ENCODE data around the gene GGT6. TPM values are rescaled to one million over a fixed set of nuclear protein-coding genes. Genes with fewer than 3 reads are reported as not detected.
"Not testable (repeated sequence)": the region's sequence is repeated elsewhere in the genome, so short reads cannot be mapped to it uniquely, and the experiment has no call there.

Gene GGT6
- total RNA-seq, 2 experiments from 2014 or later, result not detected

GRCh38 chr17:4580291-4580690 is 19.9 kb upstream of the GGT6 start:
- DNase-seq (no peak), ATAC-seq (ENCODE audit: poor library complexity) (no peak)
- peaks cover 0 to 5% of the 10 kb centered on the region in 2 experiments for H3K9me3 ChIP-seq (ENCODE audit: control insufficient read depth in 1 of 2, insufficient read depth in 1 of 2, low read length in 2 of 2)
- intact Hi-C loops (cut with DNase I, micrococcal nuclease), result no loop called here
- Mint-ChIP-seq H3K27ac (no peak overlapping the region), H3K27me3 (peaks cover 26% of the 10 kb centered on the region), H3K36me3 (ENCODE audit: low read depth) (no peaks in the 10 kb centered on the region), H3K4me3 (no peak overlapping the region), H3K9me3 (no peaks in the 10 kb centered on the region), H3K4me1 (ENCODE audit: low read depth) (peaks cover 4% of the 10 kb centered on the region)
- CTCF ChIA-PET, result no interaction called here
- no peaks in the 10 kb centered on the region for H3K36me3 ChIP-seq (ENCODE audit: insufficient read depth, low read length)
- peaks cover 10% of the 10 kb centered on the region for H3K4me1 ChIP-seq (ENCODE audit: insufficient read depth, low read length)
- H3K27ac ChIP-seq (ENCODE audit: low read depth in 1 of 2, low read length in 2 of 2), result no peak overlapping the region
- H3K27me3 ChIP-seq (ENCODE audit: control insufficient read depth in 1 of 2, insufficient read depth in 2 of 2, low read length in 2 of 2), result peaks cover 17 to 22% of the 10 kb centered on the region in 2 experiments
- H3K4me3 ChIP-seq (ENCODE audit: low read length), result no peak overlapping the region
- no peak for TF ChIP-seq CTCF (IDR thresholded peaks at IDR 0.05)
- POLR2A ChIA-PET, result no interaction called here

- Histone ChIP-seq H3K4me1 (ENCODE audit: insufficient read depth, low read length) (peaks cover 8% of the 10 kb centered on the region), H3K27ac (ENCODE audit: low read depth in 1 of 2, low read length in 2 of 2) (no peak overlapping the region), H3K4me3 (ENCODE audit: low read length) (no peak overlapping the region), H3K9me3 (ENCODE audit: control insufficient read depth in 1 of 2, insufficient read depth in 1 of 2, low read length in 2 of 2) (peaks cover 0 to 5% of the 10 kb centered on the region in 2 experiments), H3K36me3 (ENCODE audit: insufficient read depth, low read length) (no peaks in the 10 kb centered on the region), H3K27me3 (ENCODE audit: control insufficient read depth in 1 of 2, insufficient read depth in 2 of 2, low read length in 2 of 2) (peaks cover 12 to 18% of the 10 kb centered on the region in 2 experiments)
- DNase-seq, result no peak
- Mint-ChIP-seq H3K36me3 (ENCODE audit: low read depth) (no peaks in the 10 kb centered on the region), H3K27me3 (peaks cover 26% of the 10 kb centered on the region), H3K4me1 (ENCODE audit: low read depth) (peaks cover 4% of the 10 kb centered on the region), H3K4me3 (no peak overlapping the region), H3K9me3 (no peaks in the 10 kb centered on the region), H3K27ac (no peak overlapping the region)
- no peak for ATAC-seq (ENCODE audit: poor library complexity)
- ChIA-PET POLR2A (no interaction called here), CTCF (interaction anchor here (0.6 to 1.4 kb wide), 2 partner anchors 13 to 168 kb away, joined by 3 to 4 read pairs; no protein-coding TSS in a partner anchor)
- no peak for TF ChIP-seq CTCF (IDR thresholded peaks at IDR 0.05)
- intact Hi-C loops (cut with DNase I, micrococcal nuclease), result no loop called here
Observed at GRCh38 chr17:4579678-4580077, 19.3 kb upstream of the GGT6 start.

GRCh38 chr17:4578349-4578748 is 18.0 kb upstream of the GGT6 start:
- H3K4me1 ChIP-seq (ENCODE audit: insufficient read depth, low read length); CTCF ChIA-PET; H3K27ac ChIP-seq (ENCODE audit: low read depth in 1 of 2, low read length in 2 of 2); intact Hi-C loops (cut with DNase I, micrococcal nuclease); H3K27ac Mint-ChIP-seq; POLR2A ChIA-PET; DNase-seq; H3K9me3 ChIP-seq (ENCODE audit: control insufficient read depth in 1 of 2, insufficient read depth in 1 of 2, low read length in 2 of 2); H3K9me3 Mint-ChIP-seq; H3K4me3 Mint-ChIP-seq; ATAC-seq (ENCODE audit: poor library complexity); H3K4me1 Mint-ChIP-seq (ENCODE audit: low read depth); H3K4me3 ChIP-seq (ENCODE audit: low read length); H3K36me3 ChIP-seq (ENCODE audit: insufficient read depth, low read length); H3K36me3 Mint-ChIP-seq (ENCODE audit: low read depth): not testable (repeated sequence)
- peaks cover 19% of the 10 kb centered on the region for H3K27me3 Mint-ChIP-seq
- peaks cover 4 to 10% of the 10 kb centered on the region in 2 experiments for H3K27me3 ChIP-seq (ENCODE audit: control insufficient read depth in 1 of 2, insufficient read depth in 2 of 2, low read length in 2 of 2)

GRCh38 chr17:4577386-4577993 is 17.1 kb upstream of the GGT6 start:
- TF ChIP-seq CTCF (IDR thresholded peaks at IDR 0.05), result no peak
- Mint-ChIP-seq H3K9me3 (no peaks in the 10 kb centered on the region), H3K27ac (no peak overlapping the region), H3K27me3 (peaks cover 10% of the 10 kb centered on the region), H3K4me1 (ENCODE audit: low read depth) (peaks cover 15% of the 10 kb centered on the region), H3K36me3 (ENCODE audit: low read depth) (no peaks in the 10 kb centered on the region), H3K4me3 (no peak overlapping the region)
- CTCF ChIA-PET, result no interaction called here
- Histone ChIP-seq H3K4me1 (ENCODE audit: insufficient read depth, low read length) (peaks cover 9% of the 10 kb centered on the region), H3K9me3 (ENCODE audit: control insufficient read depth in 1 of 2, insufficient read depth in 1 of 2, low read length in 2 of 2) (peaks cover 0 to 5% of the 10 kb centered on the region in 2 experiments), H3K27ac (ENCODE audit: low read depth in 1 of 2, low read length in 2 of 2) (no peak overlapping the region), H3K27me3 (ENCODE audit: control insufficient read depth in 1 of 2, insufficient read depth in 2 of 2, low read length in 2 of 2) (peaks cover 0 to 2% of the 10 kb centered on the region in 2 experiments), H3K4me3 (ENCODE audit: low read length) (no peak overlapping the region), H3K36me3 (ENCODE audit: insufficient read depth, low read length) (no peaks in the 10 kb centered on the region)
- no peak for ATAC-seq (ENCODE audit: poor library complexity)
- no peak for DNase-seq
- POLR2A ChIA-PET, result no interaction called here
- intact Hi-C loops (cut with DNase I, micrococcal nuclease), result no loop called here

Measured in CD4-positive, alpha-beta T cell (primary cell).